ENCODE measurements around the gene CYP39A1. TPM values are rescaled to one million over a fixed set of nuclear protein-coding genes. Genes with fewer than 3 reads are reported as not detected.

Gene CYP39A1
- total RNA-seq, 1 donor from 2014 or later, result not detected

GRCh38 chr6:46638650-46639049 is 14.0 kb downstream of the CYP39A1 start:
- Mint-ChIP-seq H3K27ac (no peak overlapping the region), H3K4me1 (ENCODE audit: low read depth) (peaks cover 4% of the 10 kb centered on the region), H3K27me3 (ENCODE audit: insufficient read depth) (peaks cover 8% of the 10 kb centered on the region), H3K36me3 (ENCODE audit: low read depth) (no peaks in the 10 kb centered on the region), H3K9me3 (no peaks in the 10 kb centered on the region), H3K4me3 (no peak overlapping the region)
- no peak for DNase-seq (ENCODE audit: low spot score)
- intact Hi-C loops (cut with micrococcal nuclease), result loop anchor here (10.0 kb wide), 1 partner anchor 1964 kb away; no protein-coding TSS in a partner anchor

GRCh38 chr6:46637933-46638332 is 14.7 kb downstream of the CYP39A1 start:
- H3K27ac Mint-ChIP-seq, result no peak overlapping the region
- peaks cover 1% of the 10 kb centered on the region for H3K4me1 Mint-ChIP-seq (ENCODE audit: low read depth)
- no peaks in the 10 kb centered on the region for H3K9me3 Mint-ChIP-seq
- no peaks in the 10 kb centered on the region for H3K36me3 Mint-ChIP-seq (ENCODE audit: low read depth)
- intact Hi-C loops (cut with micrococcal nuclease), result loop anchor here (10.0 kb wide), 1 partner anchor 1963 kb away; no protein-coding TSS in a partner anchor
- H3K4me3 Mint-ChIP-seq, result no peak overlapping the region
- H3K27me3 Mint-ChIP-seq (ENCODE audit: insufficient read depth), result peaks cover 5% of the 10 kb centered on the region
- no peak for DNase-seq (ENCODE audit: low spot score)

GRCh38 chr6:46637145-46637544 is 15.5 kb downstream of the CYP39A1 start:
- Mint-ChIP-seq H3K27me3 (ENCODE audit: insufficient read depth) (peaks cover 5% of the 10 kb centered on the region), H3K9me3 (no peaks in the 10 kb centered on the region), H3K4me3 (no peak overlapping the region), H3K27ac (no peak overlapping the region), H3K4me1 (ENCODE audit: low read depth) (no peaks in the 10 kb centered on the region), H3K36me3 (ENCODE audit: low read depth) (no peaks in the 10 kb centered on the region)
- intact Hi-C loops (cut with micrococcal nuclease), result loop anchor here (10.0 kb wide), 1 partner anchor 1962 kb away; no protein-coding TSS in a partner anchor
- DNase-seq (ENCODE audit: low spot score), result no peak

- H3K9me3 Mint-ChIP-seq, result no peaks in the 10 kb centered on the region
- intact Hi-C loops (cut with micrococcal nuclease), result loop anchor here (10.0 kb wide), 1 partner anchor 1961 kb away; no protein-coding TSS in a partner anchor
- H3K27me3 Mint-ChIP-seq (ENCODE audit: insufficient read depth), result peaks cover 10% of the 10 kb centered on the region
- H3K27ac Mint-ChIP-seq, result no peak overlapping the region
- H3K4me1 Mint-ChIP-seq (ENCODE audit: low read depth), result no peaks in the 10 kb centered on the region
- H3K36me3 Mint-ChIP-seq (ENCODE audit: low read depth), result no peaks in the 10 kb centered on the region
- no peak overlapping the region for H3K4me3 Mint-ChIP-seq
- DNase-seq (ENCODE audit: low spot score), result no peak
Measured at GRCh38 chr6:46635462-46635861, 17.2 kb downstream of the CYP39A1 start.

- H3K27me3 Mint-ChIP-seq (ENCODE audit: insufficient read depth), result peaks cover 8% of the 10 kb centered on the region
- intact Hi-C loops (cut with micrococcal nuclease), result loop anchor here (10.0 kb wide), 1 partner anchor 1957 kb away; no protein-coding TSS in a partner anchor
- no peak overlapping the region for H3K4me3 Mint-ChIP-seq
- no peaks in the 10 kb centered on the region for H3K36me3 Mint-ChIP-seq (ENCODE audit: low read depth)
- DNase-seq (ENCODE audit: low spot score), result no peak
- H3K27ac Mint-ChIP-seq, result no peak overlapping the region
- H3K9me3 Mint-ChIP-seq, result no peaks in the 10 kb centered on the region
- H3K4me1 Mint-ChIP-seq (ENCODE audit: low read depth), result no peaks in the 10 kb centered on the region
Measured at GRCh38 chr6:46632053-46632452, 20.6 kb downstream of the CYP39A1 start.

GRCh38 chr6:46629691-46630090 is 22.9 kb downstream of the CYP39A1 start:
- Mint-ChIP-seq H3K4me1 (ENCODE audit: low read depth) (no peaks in the 10 kb centered on the region), H3K4me3 (no peak overlapping the region)
- intact Hi-C loops (cut with micrococcal nuclease), result loop anchor here (10.0 kb wide), 1 partner anchor 1955 kb away; no protein-coding TSS in a partner anchor

GRCh38 chr6:46628976-46629375 is 23.6 kb downstream of the CYP39A1 start:
- no peaks in the 10 kb centered on the region for H3K4me1 Mint-ChIP-seq (ENCODE audit: low read depth)
- no peaks in the 10 kb centered on the region for H3K9me3 Mint-ChIP-seq
- intact Hi-C loops (cut with micrococcal nuclease), result no loop called here
- H3K4me3 Mint-ChIP-seq, result no peak overlapping the region
- no peaks in the 10 kb centered on the region for H3K36me3 Mint-ChIP-seq (ENCODE audit: low read depth)
- H3K27ac Mint-ChIP-seq, result no peak overlapping the region
- peaks cover 8% of the 10 kb centered on the region for H3K27me3 Mint-ChIP-seq (ENCODE audit: insufficient read depth)
- no peak for DNase-seq (ENCODE audit: low spot score)

More at GRCh38 chr6:46629691-46630090, 22.9 kb downstream of the CYP39A1 start:
- no peak for DNase-seq (ENCODE audit: low spot score)
- Mint-ChIP-seq H3K36me3 (ENCODE audit: low read depth) (no peaks in the 10 kb centered on the region), H3K27me3 (ENCODE audit: insufficient read depth) (peaks cover 8% of the 10 kb centered on the region), H3K9me3 (no peaks in the 10 kb centered on the region), H3K27ac (no peak overlapping the region)

- Mint-ChIP-seq H3K36me3 (ENCODE audit: low read depth) (no peaks in the 10 kb centered on the region), H3K27me3 (ENCODE audit: insufficient read depth) (peaks cover 11% of the 10 kb centered on the region), H3K27ac (no peak overlapping the region), H3K4me1 (ENCODE audit: low read depth) (no peaks in the 10 kb centered on the region), H3K4me3 (no peak overlapping the region), H3K9me3 (no peaks in the 10 kb centered on the region)
- no peak for DNase-seq (ENCODE audit: low spot score)
- intact Hi-C loops (cut with micrococcal nuclease), result no loop called here
Measured at GRCh38 chr6:46628498-46628897, 24.1 kb downstream of the CYP39A1 start.

GRCh38 chr6:46626976-46627375 is 25.6 kb downstream of the CYP39A1 start:
- no peak for DNase-seq (ENCODE audit: low spot score)
- no peaks in the 10 kb centered on the region for H3K9me3 Mint-ChIP-seq
- H3K27me3 Mint-ChIP-seq (ENCODE audit: insufficient read depth), result peaks cover 11% of the 10 kb centered on the region
- intact Hi-C loops (cut with micrococcal nuclease), result loop anchor here (1.0 kb wide), 3 partner anchors 208 to 537 kb away; no protein-coding TSS in a partner anchor
- no peak overlapping the region for H3K27ac Mint-ChIP-seq
- H3K4me3 Mint-ChIP-seq, result no peak overlapping the region
- H3K4me1 Mint-ChIP-seq (ENCODE audit: low read depth), result no peaks in the 10 kb centered on the region
- H3K36me3 Mint-ChIP-seq (ENCODE audit: low read depth), result no peaks in the 10 kb centered on the region

- DNase-seq (ENCODE audit: low spot score), result no peak
- no peak overlapping the region for H3K4me3 Mint-ChIP-seq
- H3K9me3 Mint-ChIP-seq, result no peaks in the 10 kb centered on the region
- H3K36me3 Mint-ChIP-seq (ENCODE audit: low read depth), result no peaks in the 10 kb centered on the region
- H3K27me3 Mint-ChIP-seq (ENCODE audit: insufficient read depth), result peaks cover 9% of the 10 kb centered on the region
- no peak overlapping the region for H3K27ac Mint-ChIP-seq
- no peaks in the 10 kb centered on the region for H3K4me1 Mint-ChIP-seq (ENCODE audit: low read depth)
- intact Hi-C loops (cut with micrococcal nuclease), result loop anchor here (1.0 kb wide), 3 partner anchors 207 to 536 kb away; no protein-coding TSS in a partner anchor
Measured at GRCh38 chr6:46626228-46626909, 26.2 kb downstream of the CYP39A1 start.

GRCh38 chr6:46618726-46619125 is 33.9 kb downstream of the CYP39A1 start:
- Mint-ChIP-seq H3K4me1 (ENCODE audit: low read depth) (no peaks in the 10 kb centered on the region), H3K9me3 (no peaks in the 10 kb centered on the region), H3K27me3 (ENCODE audit: insufficient read depth) (peaks cover 12% of the 10 kb centered on the region), H3K27ac (no peak overlapping the region), H3K4me3 (no peak overlapping the region), H3K36me3 (ENCODE audit: low read depth) (no peaks in the 10 kb centered on the region)
- intact Hi-C loops (cut with micrococcal nuclease), result no loop called here
- DNase-seq (ENCODE audit: low spot score), result no peak

- Mint-ChIP-seq H3K36me3 (ENCODE audit: low read depth) (no peaks in the 10 kb centered on the region), H3K27me3 (ENCODE audit: insufficient read depth) (peaks cover 4% of the 10 kb centered on the region), H3K27ac (no peak overlapping the region), H3K4me3 (no peak overlapping the region), H3K4me1 (ENCODE audit: low read depth) (no peaks in the 10 kb centered on the region), H3K9me3 (no peaks in the 10 kb centered on the region)
- no peak for DNase-seq (ENCODE audit: low spot score)
- intact Hi-C loops (cut with micrococcal nuclease), result no loop called here
Measured at GRCh38 chr6:46612645-46613044, 40.0 kb downstream of the CYP39A1 start.

GRCh38 chr6:46610862-46611553 is 41.6 kb downstream of the CYP39A1 start:
- H3K36me3 Mint-ChIP-seq (ENCODE audit: low read depth), result no peaks in the 10 kb centered on the region
- H3K4me3 Mint-ChIP-seq, result no peak overlapping the region
- intact Hi-C loops (cut with micrococcal nuclease), result no loop called here
- no peaks in the 10 kb centered on the region for H3K9me3 Mint-ChIP-seq
- no peak overlapping the region for H3K27ac Mint-ChIP-seq
- no peak for DNase-seq (ENCODE audit: low spot score)
- H3K4me1 Mint-ChIP-seq (ENCODE audit: low read depth), result no peaks in the 10 kb centered on the region
- H3K27me3 Mint-ChIP-seq (ENCODE audit: insufficient read depth), result peaks cover 4% of the 10 kb centered on the region

All from activated T-helper 1 cell treated with anti-CD3 and anti-CD28 coated beads, Interleukin-12 subunit alpha, Interleukin-12 subunit beta, Interleukin-2, Interleukin-4 antibody, amounts not matched to agents 30 ng/mL and 10 ng/mL and 1 ng/mL, durations not matched to agents 14 hours and 24 hours and 36 hours (primary cell).